ENCODE measurements around the gene CEP83. TPM values are rescaled to one million over a fixed set of nuclear protein-coding genes. Genes with fewer than 3 reads are reported as not detected.

Gene CEP83
- total RNA-seq, 6 experiments from 2014 or later: 7.2 to 8.8 (median 7.8) TPM

- peak; percentile 81 for DNase-seq
- Mint-ChIP-seq H3K36me3 (ENCODE audit: low read depth) (no peaks in the 10 kb centered on the region), H3K4me1 (ENCODE audit: low read depth) (peaks cover 37% of the 10 kb centered on the region), H3K9me3 (no peaks in the 10 kb centered on the region), H3K27ac (peak overlapping the region; percentile 84), H3K4me3 (peak overlapping the region; percentile 47), H3K27me3 (ENCODE audit: insufficient read depth) (peaks cover 6% of the 10 kb centered on the region; the same call in 1 of the 2 replicates)
- TF ChIP-seq CTCF (IDR thresholded peaks at IDR 0.05): no peak
Measured at GRCh38 chr12:94289461-94290312, 170.0 kb downstream of the CEP83 start.

GRCh38 chr12:94287245-94287628 is 172.4 kb downstream of the CEP83 start:
- Mint-ChIP-seq H3K27ac (no peak overlapping the region), H3K27me3 (ENCODE audit: insufficient read depth) (peaks cover 18% of the 10 kb centered on the region), H3K4me1 (ENCODE audit: low read depth) (peaks cover 37% of the 10 kb centered on the region), H3K4me3 (no peak overlapping the region), H3K36me3 (ENCODE audit: low read depth) (no peaks in the 10 kb centered on the region), H3K9me3 (no peaks in the 10 kb centered on the region)
- no peak for TF ChIP-seq CTCF (IDR thresholded peaks at IDR 0.05)
- no peak for DNase-seq

- Mint-ChIP-seq H3K27ac (no peak overlapping the region), H3K27me3 (ENCODE audit: insufficient read depth) (peaks cover 21% of the 10 kb centered on the region), H3K4me3 (no peak overlapping the region), H3K9me3 (no peaks in the 10 kb centered on the region), H3K4me1 (ENCODE audit: low read depth) (peaks cover 35% of the 10 kb centered on the region), H3K36me3 (ENCODE audit: low read depth) (no peaks in the 10 kb centered on the region)
- no peak for TF ChIP-seq CTCF (IDR thresholded peaks at IDR 0.05)
- DNase-seq: no peak
Measured at GRCh38 chr12:94286583-94287244, 173.0 kb downstream of the CEP83 start.

GRCh38 chr12:94285943-94286582 is 173.6 kb downstream of the CEP83 start:
- H3K4me1 Mint-ChIP-seq (ENCODE audit: low read depth): peaks cover 29% of the 10 kb centered on the region
- no peak for DNase-seq

More at GRCh38 chr12:94285943-94286582, 173.6 kb downstream of the CEP83 start:
- TF ChIP-seq CTCF (IDR thresholded peaks at IDR 0.05): no peak
- Mint-ChIP-seq H3K27me3 (ENCODE audit: insufficient read depth) (peaks cover 24% of the 10 kb centered on the region), H3K36me3 (ENCODE audit: low read depth) (no peaks in the 10 kb centered on the region), H3K27ac (no peak overlapping the region), H3K4me3 (no peak overlapping the region), H3K9me3 (no peaks in the 10 kb centered on the region)

All from HFFc6 (cell line).